22Rv1 (cell line): ENCODE results near the gene SLC40A1.

ENCODE experiments used
- CTCF ChIP-seq: fragments of 450-650 bp; IDR thresholded peaks from 2 replicates; pipeline ENCODE4 v1.5.1; 2017; ENCODE audit warnings: mild to moderate bottlenecking
- ZFX ChIP-seq: fragments of 450-650 bp; IDR thresholded peaks from 2 replicates; pipeline ENCODE4 v1.6.1; 2017; ENCODE audit warnings: antibody characterized with exemption, borderline replicate concordance

- TF ChIP-seq CTCF (no peak), ZFX (no peak)
These were observed 27.6 kb downstream of the SLC40A1 start for GRCh38 chr2:189552991-189553404.
